ENCODE measurements around the gene SPNS1. TPM values are rescaled to one million over a fixed set of nuclear protein-coding genes. Genes with fewer than 3 reads are reported as not detected.
A peak's percentile ranks its signal among the peaks of the same experiment; 100 is the strongest.

Gene SPNS1
- total RNA-seq, 1 experiment from 2014 or later: 38.6 TPM

DNA sequence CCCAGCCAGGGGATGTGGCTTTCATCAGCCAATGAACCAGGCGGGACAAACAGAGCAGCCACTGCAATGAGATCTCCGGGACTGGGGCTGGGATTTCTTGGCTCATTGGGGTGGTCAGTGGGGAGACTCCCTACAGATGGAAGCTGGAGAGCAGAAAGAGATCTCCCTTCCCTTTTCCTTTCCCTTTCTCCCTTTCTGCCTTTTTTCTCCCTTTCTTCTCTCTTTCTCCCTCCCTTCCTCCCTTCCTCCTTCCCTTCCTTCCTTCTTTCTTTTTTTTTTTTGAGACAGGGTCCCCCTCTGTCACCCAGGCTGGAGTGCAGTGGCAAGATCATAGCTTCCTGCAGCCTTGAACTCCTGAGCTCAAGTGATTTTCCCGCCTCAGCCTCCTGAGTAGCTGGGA lies 24.3 kb downstream of the SPNS1 start:
- Histone ChIP-seq H3K23me2 (ENCODE audit: insufficient read length, low read depth, low read length, poor library complexity, severe bottlenecking) (no peaks in the 10 kb centered on the region), H3K27me3 (ENCODE audit: insufficient read depth, low read length) (no peaks in the 10 kb centered on the region), H3K4ac (ENCODE audit: low read depth, low read length) (no peak overlapping the region), H4K8ac (replicated peaks; ENCODE audit: insufficient read length, low read depth, low read length) (peak overlapping the region; percentile 32), H4K91ac (ENCODE audit: insufficient read length, low read depth, low read length) (no peak overlapping the region), H3K4me1 (ENCODE audit: insufficient read depth, low read length) (no peaks in the 10 kb centered on the region), H2AFZ (ENCODE audit: low read length) (no peak overlapping the region), H3K23ac (ENCODE audit: insufficient read length, low read depth, low read length) (no peak overlapping the region), H3K14ac (ENCODE audit: insufficient read depth, low read length) (no peak overlapping the region), H4K5ac (ENCODE audit: insufficient read length, low read depth, low read length) (no peak overlapping the region), H3K4me2 (ENCODE audit: insufficient read depth, insufficient read length, low read length) (no peak overlapping the region), H3K9ac (ENCODE audit: extremely low read depth, insufficient read length, low read length) (no peak overlapping the region), H3K18ac (ENCODE audit: insufficient read length, low read depth, low read length) (no peak overlapping the region), H2BK5ac (ENCODE audit: insufficient read length, low read length) (no peak overlapping the region), H2BK20ac (ENCODE audit: low read depth, low read length, poor library complexity, severe bottlenecking) (no peak overlapping the region), H2BK120ac (ENCODE audit: low read depth, low read length, poor library complexity, severe bottlenecking) (no peak overlapping the region), H3K27ac (ENCODE audit: insufficient read length, low read depth, low read length) (no peak overlapping the region), H2BK15ac (ENCODE audit: low read depth, low read length) (no peak overlapping the region), H4K20me1 (ENCODE audit: control insufficient read depth, insufficient read depth, insufficient read length) (no peaks in the 10 kb centered on the region), H3K79me2 (ENCODE audit: insufficient read depth, low read length) (no peaks in the 10 kb centered on the region), H2BK12ac (ENCODE audit: insufficient read length, low read depth, low read length) (no peak overlapping the region), H3K79me1 (ENCODE audit: insufficient read depth, low read depth, low read length, poor library complexity, severe bottlenecking) (no peaks in the 10 kb centered on the region), H3K9me3 (ENCODE audit: control insufficient read depth, low read depth, low read length) (no peaks in the 10 kb centered on the region), H3K56ac (ENCODE audit: insufficient read length, low read depth, low read length) (no peak overlapping the region), H3T11ph (ENCODE audit: low read length) (no peak overlapping the region), H2AK5ac (ENCODE audit: insufficient read length, low read length) (no peak overlapping the region)
- H3K27ac Mint-ChIP-seq: no peak overlapping the region
- TF ChIP-seq, protein P1, sequence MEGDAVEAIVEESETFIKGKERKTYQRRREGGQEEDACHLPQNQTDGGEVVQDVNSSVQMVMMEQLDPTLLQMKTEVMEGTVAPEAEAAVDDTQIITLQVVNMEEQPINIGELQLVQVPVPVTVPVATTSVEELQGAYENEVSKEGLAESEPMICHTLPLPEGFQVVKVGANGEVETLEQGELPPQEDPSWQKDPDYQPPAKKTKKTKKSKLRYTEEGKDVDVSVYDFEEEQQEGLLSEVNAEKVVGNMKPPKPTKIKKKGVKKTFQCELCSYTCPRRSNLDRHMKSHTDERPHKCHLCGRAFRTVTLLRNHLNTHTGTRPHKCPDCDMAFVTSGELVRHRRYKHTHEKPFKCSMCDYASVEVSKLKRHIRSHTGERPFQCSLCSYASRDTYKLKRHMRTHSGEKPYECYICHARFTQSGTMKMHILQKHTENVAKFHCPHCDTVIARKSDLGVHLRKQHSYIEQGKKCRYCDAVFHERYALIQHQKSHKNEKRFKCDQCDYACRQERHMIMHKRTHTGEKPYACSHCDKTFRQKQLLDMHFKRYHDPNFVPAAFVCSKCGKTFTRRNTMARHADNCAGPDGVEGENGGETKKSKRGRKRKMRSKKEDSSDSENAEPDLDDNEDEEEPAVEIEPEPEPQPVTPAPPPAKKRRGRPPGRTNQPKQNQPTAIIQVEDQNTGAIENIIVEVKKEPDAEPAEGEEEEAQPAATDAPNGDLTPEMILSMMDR (conservative IDR thresholded peaks at IDR 0.05): no peak
- peaks cover 6% of the 10 kb centered on the region for H3K27me3 Mint-ChIP-seq (ENCODE audit: low read depth)
- no peaks in the 10 kb centered on the region for H3K36me3 Mint-ChIP-seq (ENCODE audit: insufficient read depth in 1 of 3, low read depth in 3 of 3)
- no peak for DNase-seq
- H3K9me3 Mint-ChIP-seq: peaks cover 0 to 7% of the 10 kb centered on the region in 2 experiments; a peak in 2 of 5 replicates
- no peak overlapping the region for H3K4me3 Mint-ChIP-seq
- no CpG with 5 or more reads among the region's 3 CpGs for WGBS (ENCODE audit: extremely low coverage, insufficient read length, low lambda C conversion rate)
- H3K4me1 Mint-ChIP-seq: no peaks in the 10 kb centered on the region
